Endodermal cell (in vitro differentiated cells): ENCODE data around the gene CMTM3. TPM values are rescaled to one million over a fixed set of nuclear protein-coding genes. Genes with fewer than 3 reads are reported as not detected.
A peak's percentile ranks its signal among the peaks of the same experiment; 100 is the strongest.

Experiments
- DNase-seq: peaks from one replicate; pipeline ENCODE4 v3.0.0-alpha.2; 2017
- H3K27ac ChIP-seq: 2 replicates; pipeline ENCODE4 v1.5.1; 2013; ENCODE audit warnings: mild to moderate bottlenecking, low read depth, low read length, moderate library complexity
- H3K27me3 ChIP-seq: 2 replicates; pipeline ENCODE4 v1.6.1; 2013; ENCODE audit warnings: mild to moderate bottlenecking, low read length, moderate library complexity; ENCODE audit not compliant: insufficient read depth, control insufficient read depth, poor library complexity, severe bottlenecking
- H3K36me3 ChIP-seq: 2 replicates; pipeline ENCODE4 v1.7.0; 2013; ENCODE audit warnings: mild to moderate bottlenecking, low read length, moderate library complexity; ENCODE audit not compliant: control insufficient read depth, insufficient read depth
- H3K4me1 ChIP-seq: one replicate; pipeline ENCODE4 v1.7.0; 2013; ENCODE audit warnings: low read length; ENCODE audit not compliant: control insufficient read depth, insufficient read depth
- H3K4me3 ChIP-seq: 2 replicates; pipeline ENCODE4 v1.5.1; 2013; ENCODE audit warnings: mild to moderate bottlenecking, low read length, moderate library complexity
- H3K9ac ChIP-seq: 2 replicates; pipeline ENCODE4 v1.6.1; 2013; ENCODE audit warnings: mild to moderate bottlenecking, low read length, moderate library complexity; ENCODE audit not compliant: poor library complexity, severe bottlenecking; ENCODE audit errors: extremely low read depth
- H3K9me3 ChIP-seq: 2 replicates; pipeline ENCODE4 v1.6.1; 2013; ENCODE audit warnings: mild to moderate bottlenecking, low read length, moderate library complexity; ENCODE audit not compliant: control insufficient read depth
- H3K27ac Mint-ChIP-seq: 2 replicates; pipeline ENCODE4 v1.8.0; 2020; ENCODE audit warnings: mixed read lengths
- H3K27me3 Mint-ChIP-seq: 2 replicates; pipeline ENCODE4 v1.8.0; 2021; ENCODE audit warnings: mild to moderate bottlenecking, mixed read lengths; ENCODE audit not compliant: insufficient read depth
- H3K36me3 Mint-ChIP-seq: 2 replicates; pipeline ENCODE4 v1.8.0; 2020; ENCODE audit warnings: low read depth, mixed read lengths
- H3K4me1 Mint-ChIP-seq: 2 replicates; pipeline ENCODE4 v1.8.0; 2020; ENCODE audit warnings: mixed read lengths
- H3K4me3 Mint-ChIP-seq: 2 replicates; pipeline ENCODE4 v1.8.0; 2020; ENCODE audit warnings: mild to moderate bottlenecking, moderate library complexity, mixed read lengths
- H3K9me3 Mint-ChIP-seq: 2 replicates; pipeline ENCODE4 v1.8.0; 2020; ENCODE audit warnings: mild to moderate bottlenecking, mixed read lengths
- WGBS, 2 experiments: methylation state at CpG; one replicate each; pipeline versions ENCODE4 v1.1.5 to v1.1.7; 2013; ENCODE audit warnings: missing lambda C conversion rate in 2 of 2, mixed read lengths in 1 of 2; ENCODE audit not compliant: insufficient coverage in 1 of 2, insufficient read length in 1 of 2; 5-methylcytosine and 5-hydroxymethylcytosine counted together
- total RNA-seq, 2 donors: library from RNA; stranded (reverse); fragmentation: NEBNext Ultra II Directional in 1 of 2; extraction: Animal tissue kit (Norgen Biotek cat#: 25700) in 1 of 2; gene quantifications; 2 replicates in 1 of 2; 3 replicates in 1 of 2; pipeline ENCODE4 v1.2.1, GENCODE V29; 2021
- TF ChIP-seq, protein P1 (sequence below): fragments of 200-600 bp; sonication (generic); conservative IDR thresholded peaks from 2 replicates; pipeline ENCODE4 v1.5.0; 2021; ENCODE audit warnings: antibody characterized with exemption, mild to moderate bottlenecking

CMTM3 gene
- total RNA-seq, 2 donors from 2014 or later: 44.2 to 48.5 TPM

DNA sequence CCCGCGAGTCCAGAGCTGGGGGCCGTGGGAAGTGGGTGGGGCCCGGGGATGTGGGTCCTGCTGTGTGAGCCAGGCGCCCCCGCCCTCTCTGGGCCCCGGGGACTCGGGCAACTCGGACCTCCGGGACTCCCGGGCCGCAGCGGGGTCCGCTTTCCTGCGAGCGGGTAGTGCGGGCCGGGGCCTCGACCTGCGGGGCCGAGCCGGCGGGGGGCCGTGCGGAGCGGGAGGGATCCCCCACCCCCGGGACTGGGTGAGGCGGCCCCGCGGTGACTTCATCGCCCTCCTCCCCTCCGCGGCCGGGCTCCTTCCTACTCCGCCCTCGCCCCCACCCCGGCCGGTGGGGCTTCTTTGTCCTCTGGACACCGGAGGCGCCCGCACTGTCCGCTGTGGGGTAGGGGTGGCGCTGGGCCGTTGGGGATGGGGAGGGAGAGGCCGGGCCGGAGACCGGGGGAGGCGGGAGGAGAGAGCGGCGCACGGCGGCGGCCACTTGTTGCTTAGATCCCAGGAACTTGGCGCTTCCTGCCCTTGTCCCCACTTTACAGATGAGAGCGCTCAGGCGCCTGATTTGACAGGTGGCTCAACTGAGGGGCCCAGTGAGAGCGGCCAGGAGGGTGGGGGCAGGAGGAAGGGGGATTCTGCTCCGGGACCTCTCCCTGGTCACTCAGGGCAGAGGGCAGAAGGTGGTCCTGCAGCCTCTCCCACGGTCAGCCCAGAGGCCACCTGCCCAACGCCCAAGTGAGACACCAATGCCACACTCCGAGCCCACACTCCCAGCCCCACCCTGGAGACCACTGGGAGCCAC is 874 bp downstream of the CMTM3 start:
- Histone ChIP-seq H3K36me3 (peaks cover 33% of the 10 kb centered on the region), H3K27ac (peak overlapping the region; percentile 38), H3K9ac (peak overlapping the region; percentile 63), H3K4me1 (peaks cover 12% of the 10 kb centered on the region), H3K27me3 (no peaks in the 10 kb centered on the region), H3K9me3 (no peaks in the 10 kb centered on the region), H3K4me3 (peak overlapping the region; percentile 87)
- Mint-ChIP-seq H3K36me3 (peaks cover 9% of the 10 kb centered on the region), H3K4me1 (peaks cover 26% of the 10 kb centered on the region), H3K27me3 (peaks cover 7% of the 10 kb centered on the region), H3K27ac (no peak overlapping the region), H3K9me3 (no peaks in the 10 kb centered on the region), H3K4me3 (peak overlapping the region; percentile 72)
- DNase-seq: peak; percentile 83
- TF ChIP-seq, protein P1, sequence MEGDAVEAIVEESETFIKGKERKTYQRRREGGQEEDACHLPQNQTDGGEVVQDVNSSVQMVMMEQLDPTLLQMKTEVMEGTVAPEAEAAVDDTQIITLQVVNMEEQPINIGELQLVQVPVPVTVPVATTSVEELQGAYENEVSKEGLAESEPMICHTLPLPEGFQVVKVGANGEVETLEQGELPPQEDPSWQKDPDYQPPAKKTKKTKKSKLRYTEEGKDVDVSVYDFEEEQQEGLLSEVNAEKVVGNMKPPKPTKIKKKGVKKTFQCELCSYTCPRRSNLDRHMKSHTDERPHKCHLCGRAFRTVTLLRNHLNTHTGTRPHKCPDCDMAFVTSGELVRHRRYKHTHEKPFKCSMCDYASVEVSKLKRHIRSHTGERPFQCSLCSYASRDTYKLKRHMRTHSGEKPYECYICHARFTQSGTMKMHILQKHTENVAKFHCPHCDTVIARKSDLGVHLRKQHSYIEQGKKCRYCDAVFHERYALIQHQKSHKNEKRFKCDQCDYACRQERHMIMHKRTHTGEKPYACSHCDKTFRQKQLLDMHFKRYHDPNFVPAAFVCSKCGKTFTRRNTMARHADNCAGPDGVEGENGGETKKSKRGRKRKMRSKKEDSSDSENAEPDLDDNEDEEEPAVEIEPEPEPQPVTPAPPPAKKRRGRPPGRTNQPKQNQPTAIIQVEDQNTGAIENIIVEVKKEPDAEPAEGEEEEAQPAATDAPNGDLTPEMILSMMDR: no peak
- 4 to 20% methylated on average over 1 to 61 of the region's 61 CpGs for WGBS, 2 experiments

DNA sequence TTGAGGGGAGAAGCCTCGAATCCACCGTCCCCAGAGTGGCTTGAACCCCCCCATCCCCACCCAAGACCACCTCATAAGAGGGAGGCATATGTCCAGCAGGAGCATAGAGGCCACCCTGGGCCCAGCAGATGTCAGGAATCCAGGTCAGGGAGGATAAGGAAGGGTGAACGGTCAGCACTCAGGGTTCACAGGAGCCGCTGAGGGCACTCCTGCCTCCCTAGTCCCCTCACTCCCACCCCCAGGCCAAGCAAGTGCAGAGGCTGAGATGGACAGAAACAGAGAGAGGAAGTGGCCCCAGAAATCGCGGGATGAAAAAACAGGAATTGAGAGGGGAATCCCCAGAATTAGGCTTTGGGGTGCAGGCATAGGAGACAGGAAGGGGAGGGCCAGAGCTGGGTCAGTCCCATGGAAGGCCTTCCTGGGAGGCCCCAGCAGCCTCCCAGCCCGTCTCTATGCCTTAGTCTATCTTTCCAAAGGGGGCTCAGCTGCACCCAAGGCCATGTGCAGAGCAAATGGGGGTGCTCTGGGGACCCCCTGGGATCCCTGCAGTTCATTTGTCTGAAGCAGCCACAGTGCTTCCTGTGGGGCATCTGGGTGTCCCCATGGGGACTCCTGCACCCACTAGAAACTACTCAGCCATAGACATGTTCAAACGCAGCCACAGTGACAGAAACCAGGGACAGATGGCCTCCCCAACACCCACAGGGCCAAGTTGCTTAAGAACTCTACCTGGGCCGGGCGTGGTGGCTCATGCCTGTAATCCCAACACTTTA is 1.7 kb downstream of the CMTM3 start:
- H3K4me3 ChIP-seq: peak overlapping the region; percentile 87
- Mint-ChIP-seq H3K9me3 (no peaks in the 10 kb centered on the region), H3K27me3 (peaks cover 7% of the 10 kb centered on the region), H3K4me3 (peak overlapping the region; percentile 72), H3K27ac (no peak overlapping the region), H3K4me1 (peaks cover 27% of the 10 kb centered on the region), H3K36me3 (peaks cover 17% of the 10 kb centered on the region)
- H3K27ac ChIP-seq: no peak overlapping the region
- WGBS, 2 experiments: 70 to 80% methylated on average over 5 to 9 of the region's 10 CpGs
- H3K27me3 ChIP-seq: no peaks in the 10 kb centered on the region
- peak overlapping the region; percentile 63 for H3K9ac ChIP-seq
- DNase-seq: no peak
- TF ChIP-seq, protein P1: no peak
- H3K4me1 ChIP-seq: peaks cover 12% of the 10 kb centered on the region
- peaks cover 41% of the 10 kb centered on the region for H3K36me3 ChIP-seq
- H3K9me3 ChIP-seq: no peaks in the 10 kb centered on the region

DNA sequence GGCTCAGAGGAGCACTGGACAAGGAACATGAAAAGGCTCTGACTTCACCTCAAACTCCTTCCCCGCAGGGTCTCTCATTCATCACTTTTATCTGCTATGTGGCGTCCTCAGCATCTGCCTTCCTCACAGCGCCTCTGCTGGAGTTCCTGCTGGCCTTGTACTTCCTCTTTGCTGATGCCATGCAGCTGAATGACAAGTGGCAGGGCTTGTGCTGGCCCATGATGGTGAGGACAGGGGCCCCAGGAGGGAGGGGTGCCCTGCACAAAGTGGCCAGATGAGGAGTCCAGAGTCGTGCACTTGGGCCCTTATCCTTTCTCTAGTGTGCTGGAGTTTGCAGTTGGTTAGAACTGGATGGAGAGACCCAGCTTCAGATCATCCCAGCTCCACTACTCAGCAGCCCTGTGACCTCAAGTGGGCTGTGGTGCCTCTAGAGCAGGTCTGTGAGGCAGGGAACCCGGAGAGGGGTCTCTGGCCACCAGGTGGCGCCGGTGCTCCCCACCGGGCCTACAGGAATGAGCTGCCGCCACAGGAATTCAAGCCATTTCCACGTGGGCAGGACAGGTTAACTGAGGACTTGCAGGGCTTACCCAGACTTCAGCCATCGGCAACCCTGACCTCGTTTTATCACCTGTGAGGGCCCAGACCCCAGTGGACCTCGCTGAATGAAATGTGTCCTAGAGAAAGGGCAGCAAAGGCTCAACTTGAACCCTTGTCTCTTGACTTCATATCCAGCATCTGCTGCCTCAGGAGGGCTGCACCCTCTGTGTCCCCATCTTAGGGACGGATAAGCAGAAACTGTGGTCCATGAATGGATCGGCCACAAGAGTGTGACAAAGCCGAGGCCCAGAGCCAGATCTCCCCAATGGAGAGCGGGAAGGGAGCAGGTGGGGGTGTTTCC is 4.0 kb downstream of the CMTM3 start:
- TF ChIP-seq, protein P1: peak; percentile 97
- H3K4me1 Mint-ChIP-seq: peaks cover 27% of the 10 kb centered on the region
- Histone ChIP-seq H3K4me1 (peaks cover 12% of the 10 kb centered on the region), H3K4me3 (no peak overlapping the region), H3K27me3 (no peaks in the 10 kb centered on the region), H3K9me3 (peaks cover 13% of the 10 kb centered on the region), H3K36me3 (peaks cover 64% of the 10 kb centered on the region), H3K9ac (no peak overlapping the region), H3K27ac (no peak overlapping the region)
- H3K27me3 Mint-ChIP-seq: no peaks in the 10 kb centered on the region
- DNase-seq: peak; percentile 98
- 46 to 47% methylated on average over 13 to 17 of the region's 17 CpGs for WGBS, 2 experiments
- no peak overlapping the region for H3K4me3 Mint-ChIP-seq
- peaks cover 40% of the 10 kb centered on the region for H3K36me3 Mint-ChIP-seq
- H3K27ac Mint-ChIP-seq: peak overlapping the region; percentile 55
- peaks cover 3% of the 10 kb centered on the region for H3K9me3 Mint-ChIP-seq
